WTC11 (cell line): ENCODE measurements around the gene AP3D1. TPM values are rescaled to one million over a fixed set of nuclear protein-coding genes. Genes with fewer than 3 reads are reported as not detected.

Experiments
- ATAC-seq: fragments of 200-7000 bp; cut with Tn5 transposase; 2 replicates; pipeline ENCODE4 v1.10.0; 2021; ENCODE audit warnings: mild to moderate bottlenecking, moderate library complexity
- CTCF ChIA-PET: fragments of 300-600 bp; sonication (Branson Sonifier 250); formaldehyde crosslinking; loops from one replicate; lab custom pipeline; 2021; ENCODE audit warnings: antibody characterized with exemption; lab: Charles Lee
- POLR2A ChIA-PET: fragments of 350-600 bp; sonication (Branson Sonifier 250); formaldehyde crosslinking; loops from one replicate; lab custom pipeline; 2021; ENCODE audit warnings: antibody characterized with exemption; lab: Charles Lee
- DNase-seq: peaks from one replicate; pipeline ENCODE4 v3.0.0; 2021; ENCODE audit warnings: low spot score
- H3K27ac Mint-ChIP-seq: 2 replicates; pipeline ENCODE4 v1.8.0; 2021; ENCODE audit warnings: mixed read lengths
- H3K27me3 Mint-ChIP-seq: 2 replicates; pipeline ENCODE4 v1.8.0; 2021; ENCODE audit warnings: low read depth, mild to moderate bottlenecking, moderate library complexity, mixed read lengths
- H3K36me3 Mint-ChIP-seq: 2 replicates; pipeline ENCODE4 v1.8.0; 2021; ENCODE audit warnings: mixed read lengths
- H3K4me1 Mint-ChIP-seq: 2 replicates; pipeline ENCODE4 v1.8.0; 2022; ENCODE audit warnings: mixed read lengths
- H3K4me3 Mint-ChIP-seq: 2 replicates; pipeline ENCODE4 v1.8.0; 2021; ENCODE audit warnings: mild to moderate bottlenecking, moderate library complexity, mixed read lengths
- H3K9me3 Mint-ChIP-seq: 2 replicates; pipeline ENCODE4 v1.8.0; 2021; ENCODE audit warnings: mixed read lengths
- CBFB ChIP-seq: sonication (generic); formaldehyde crosslinking; IDR thresholded peaks from 2 replicates; pipeline ENCODE4 v1.8.1; 2022; ENCODE audit warnings: mild to moderate bottlenecking, low read depth, missing genetic modification reagents
- ERG ChIP-seq: fragments of 250-450 bp; sonication (Bioruptor Pico); IDR thresholded peaks from 2 replicates; pipeline ENCODE4 v1.8.0; 2021; ENCODE audit warnings: mild to moderate bottlenecking
- ESRRA ChIP-seq: sonication (generic); formaldehyde crosslinking; IDR thresholded peaks from 2 replicates; pipeline ENCODE4 v1.8.1; 2022; ENCODE audit warnings: mild to moderate bottlenecking, missing genetic modification reagents, borderline replicate concordance
- FOXK1 ChIP-seq: sonication (generic); formaldehyde crosslinking; IDR thresholded peaks from 2 replicates; pipeline ENCODE4 v1.8.0; 2022; ENCODE audit warnings: mild to moderate bottlenecking, moderate library complexity, missing genetic modification reagents
- GTF2I ChIP-seq: fragments of 250-450 bp; sonication (Bioruptor Pico); conservative IDR thresholded peaks from 2 replicates; pipeline ENCODE4 v1.4.0; 2021; ENCODE audit warnings: mild to moderate bottlenecking
- IRF2 ChIP-seq: sonication (generic); formaldehyde crosslinking; IDR thresholded peaks from 2 replicates; pipeline ENCODE4 v1.8.0; 2022; ENCODE audit warnings: low read depth, missing genetic modification reagents, borderline replicate concordance
- JUN ChIP-seq: sonication (generic); formaldehyde crosslinking; IDR thresholded peaks from 2 replicates; pipeline ENCODE4 v1.8.0; 2023; ENCODE audit warnings: mild to moderate bottlenecking, missing genetic modification reagents
- PREB ChIP-seq: sonication (generic); formaldehyde crosslinking; IDR thresholded peaks from 2 replicates; pipeline ENCODE4 v1.8.1; 2022; ENCODE audit warnings: mild to moderate bottlenecking, missing genetic modification reagents, moderate library complexity, borderline replicate concordance
- SP1 ChIP-seq: sonication (generic); formaldehyde crosslinking; conservative IDR thresholded peaks from 2 replicates; pipeline ENCODE4 v1.8.1; 2022; ENCODE audit warnings: missing genetic modification reagents
- ZNF232 ChIP-seq: sonication (generic); formaldehyde crosslinking; IDR thresholded peaks from 2 replicates; pipeline ENCODE4 v1.8.0; 2022; ENCODE audit warnings: mild to moderate bottlenecking, missing genetic modification reagents
- ZNF281 ChIP-seq: sonication (generic); formaldehyde crosslinking; IDR thresholded peaks from 2 replicates; pipeline ENCODE4 v1.8.0; 2023; ENCODE audit warnings: mild to moderate bottlenecking, missing genetic modification reagents
- ZNF532 ChIP-seq: fragments of 250-450 bp; sonication (Bioruptor Pico); IDR thresholded peaks from 2 replicates; pipeline ENCODE4 v1.9.0; 2021; ENCODE audit warnings: mild to moderate bottlenecking, borderline replicate concordance
- ZNF671 ChIP-seq: fragments of 250-450 bp; sonication (Bioruptor Pico); IDR thresholded peaks from 2 replicates; pipeline ENCODE4 v1.8.0; 2021; ENCODE audit warnings: mild to moderate bottlenecking
- total RNA-seq: library from RNA; stranded (reverse); gene quantifications from 3 replicates; pipeline ENCODE4 v1.2.3, GENCODE V29; 2021
- TF ChIP-seq, protein P1 (sequence below): sonication (generic); formaldehyde crosslinking; IDR thresholded peaks from 2 replicates; pipeline ENCODE4 v1.8.1; 2023; ENCODE audit warnings: mild to moderate bottlenecking, missing genetic modification reagents
- TF ChIP-seq, protein P2 (sequence below): sonication (generic); formaldehyde crosslinking; IDR thresholded peaks from 2 replicates; pipeline ENCODE4 v1.8.0; 2022; ENCODE audit warnings: mild to moderate bottlenecking, missing genetic modification reagents

AP3D1 gene
- total RNA-seq, 1 experiment from 2014 or later = 190 TPM

GRCh38 chr19:2123682-2124387 is 27.5 kb downstream of the AP3D1 start (continued):
- TF ChIP-seq ERG (CRISPR knock-in tag) = no peak
- TF ChIP-seq JUN = 0 out of 2 replicates have a peak, but pooled peaks have one; percentile 32
- TF ChIP-seq PREB (CRISPR knock-in tag) = peak; percentile 48; the same call in 1 of the 2 replicates
- TF ChIP-seq GTF2I = no peak
- no peak for TF ChIP-seq ZNF671
- TF ChIP-seq FOXK1 (CRISPR knock-in tag) = peak; percentile 56; the same call in 1 of the 2 replicates
- TF ChIP-seq, protein P1, sequence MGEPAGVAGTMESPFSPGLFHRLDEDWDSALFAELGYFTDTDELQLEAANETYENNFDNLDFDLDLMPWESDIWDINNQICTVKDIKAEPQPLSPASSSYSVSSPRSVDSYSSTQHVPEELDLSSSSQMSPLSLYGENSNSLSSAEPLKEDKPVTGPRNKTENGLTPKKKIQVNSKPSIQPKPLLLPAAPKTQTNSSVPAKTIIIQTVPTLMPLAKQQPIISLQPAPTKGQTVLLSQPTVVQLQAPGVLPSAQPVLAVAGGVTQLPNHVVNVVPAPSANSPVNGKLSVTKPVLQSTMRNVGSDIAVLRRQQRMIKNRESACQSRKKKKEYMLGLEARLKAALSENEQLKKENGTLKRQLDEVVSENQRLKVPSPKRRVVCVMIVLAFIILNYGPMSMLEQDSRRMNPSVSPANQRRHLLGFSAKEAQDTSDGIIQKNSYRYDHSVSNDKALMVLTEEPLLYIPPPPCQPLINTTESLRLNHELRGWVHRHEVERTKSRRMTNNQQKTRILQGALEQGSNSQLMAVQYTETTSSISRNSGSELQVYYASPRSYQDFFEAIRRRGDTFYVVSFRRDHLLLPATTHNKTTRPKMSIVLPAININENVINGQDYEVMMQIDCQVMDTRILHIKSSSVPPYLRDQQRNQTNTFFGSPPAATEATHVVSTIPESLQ = no peak
- 0 out of 2 replicates have a peak, but pooled peaks have one; percentile 14 for TF ChIP-seq CBFB (CRISPR knock-in tag)
- 0 out of 2 replicates have a peak, but pooled peaks have one; percentile 31 for TF ChIP-seq SP1
- TF ChIP-seq ZNF281 (CRISPR knock-in tag) = no peak
- no peak for TF ChIP-seq ZNF532 (CRISPR knock-in tag)
- TF ChIP-seq ZNF232 (CRISPR knock-in tag) = 0 out of 2 replicates have a peak, but pooled peaks have one; percentile 23

GRCh38 chr19:2122982-2123381 is 28.4 kb downstream of the AP3D1 start:
- Mint-ChIP-seq H3K27ac (no peak overlapping the region), H3K4me1 (no peaks in the 10 kb centered on the region), H3K36me3 (peaks cover 53% of the 10 kb centered on the region), H3K27me3 (no peaks in the 10 kb centered on the region), H3K9me3 (no peaks in the 10 kb centered on the region), H3K4me3 (no peak overlapping the region)
- no peak for DNase-seq
- no peak for ATAC-seq
- ChIA-PET CTCF (no interaction called here), POLR2A (no interaction called here)
- TF ChIP-seq, protein P2, sequence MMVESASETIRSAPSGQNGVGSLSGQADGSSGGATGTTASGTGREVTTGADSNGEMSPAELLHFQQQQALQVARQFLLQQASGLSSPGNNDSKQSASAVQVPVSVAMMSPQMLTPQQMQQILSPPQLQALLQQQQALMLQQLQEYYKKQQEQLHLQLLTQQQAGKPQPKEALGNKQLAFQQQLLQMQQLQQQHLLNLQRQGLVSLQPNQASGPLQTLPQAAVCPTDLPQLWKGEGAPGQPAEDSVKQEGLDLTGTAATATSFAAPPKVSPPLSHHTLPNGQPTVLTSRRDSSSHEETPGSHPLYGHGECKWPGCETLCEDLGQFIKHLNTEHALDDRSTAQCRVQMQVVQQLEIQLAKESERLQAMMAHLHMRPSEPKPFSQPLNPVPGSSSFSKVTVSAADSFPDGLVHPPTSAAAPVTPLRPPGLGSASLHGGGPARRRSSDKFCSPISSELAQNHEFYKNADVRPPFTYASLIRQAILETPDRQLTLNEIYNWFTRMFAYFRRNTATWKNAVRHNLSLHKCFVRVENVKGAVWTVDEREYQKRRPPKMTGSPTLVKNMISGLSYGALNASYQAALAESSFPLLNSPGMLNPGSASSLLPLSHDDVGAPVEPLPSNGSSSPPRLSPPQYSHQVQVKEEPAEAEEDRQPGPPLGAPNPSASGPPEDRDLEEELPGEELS (CRISPR knock-in tag) = no peak
- no peak for TF ChIP-seq IRF2 (CRISPR knock-in tag)
- no peak for TF ChIP-seq ESRRA (CRISPR knock-in tag)
